Measurements from ENCODE around the gene PLPP2.

PLPP2 gene

DNA sequence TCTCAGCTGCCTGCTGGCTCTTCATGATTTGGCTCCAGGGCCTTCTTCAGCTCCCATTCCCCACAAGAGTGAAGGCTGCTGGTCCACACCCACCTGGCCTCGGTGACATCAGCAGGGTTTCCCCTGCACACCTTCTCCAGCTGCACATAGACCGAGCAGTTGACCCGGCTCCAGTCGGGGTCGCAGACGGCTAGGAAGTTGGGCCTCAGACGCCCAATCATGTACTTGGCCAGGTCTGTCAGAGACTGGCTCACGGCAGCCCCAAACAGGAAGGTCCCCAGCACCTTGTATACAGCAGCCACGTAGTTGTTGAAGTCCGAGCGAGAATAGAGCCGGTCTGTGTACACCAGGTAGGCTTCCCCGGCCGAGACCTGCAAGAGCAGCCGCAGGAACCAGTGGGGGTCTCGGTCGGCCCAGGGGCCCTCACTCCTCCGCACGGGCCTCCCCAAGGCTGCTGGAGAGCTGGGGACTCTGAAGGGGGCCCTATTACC is 3.8 kb downstream of the PLPP2 start:
- no peak overlapping the region for H3K27ac ChIP-seq (ENCODE audit: low read depth, low read length)

DNA sequence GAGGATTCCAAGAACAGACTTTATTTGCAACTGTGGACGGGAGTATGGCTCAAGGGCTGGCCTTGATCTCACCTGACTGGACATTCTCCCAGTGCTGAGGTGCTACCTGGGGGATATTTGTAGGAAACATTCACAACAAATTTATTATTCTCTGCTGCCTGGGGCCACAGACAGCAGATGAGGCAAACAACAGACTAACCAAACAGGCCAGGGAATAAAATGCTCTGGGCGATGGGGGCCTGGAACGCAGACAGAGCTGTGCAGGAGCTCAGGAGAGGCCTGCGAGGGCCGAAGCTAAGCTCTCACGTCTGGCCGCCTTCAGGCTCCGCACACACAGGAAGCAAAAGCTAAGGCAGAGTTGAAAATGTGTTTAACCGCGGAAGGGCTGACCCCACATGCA is 7.8 kb downstream of the PLPP2 start:
- H3K79me2 ChIP-seq (ENCODE audit: insufficient read depth, low read length) = no peaks in the 10 kb centered on the region
- H3K9me3 ChIP-seq (ENCODE audit: insufficient read depth, low read length) = no peaks in the 10 kb centered on the region
- H3K4me3 ChIP-seq (ENCODE audit: insufficient read depth, low read length, poor library complexity, severe bottlenecking) = no peak overlapping the region
- TF ChIP-seq, protein P1, sequence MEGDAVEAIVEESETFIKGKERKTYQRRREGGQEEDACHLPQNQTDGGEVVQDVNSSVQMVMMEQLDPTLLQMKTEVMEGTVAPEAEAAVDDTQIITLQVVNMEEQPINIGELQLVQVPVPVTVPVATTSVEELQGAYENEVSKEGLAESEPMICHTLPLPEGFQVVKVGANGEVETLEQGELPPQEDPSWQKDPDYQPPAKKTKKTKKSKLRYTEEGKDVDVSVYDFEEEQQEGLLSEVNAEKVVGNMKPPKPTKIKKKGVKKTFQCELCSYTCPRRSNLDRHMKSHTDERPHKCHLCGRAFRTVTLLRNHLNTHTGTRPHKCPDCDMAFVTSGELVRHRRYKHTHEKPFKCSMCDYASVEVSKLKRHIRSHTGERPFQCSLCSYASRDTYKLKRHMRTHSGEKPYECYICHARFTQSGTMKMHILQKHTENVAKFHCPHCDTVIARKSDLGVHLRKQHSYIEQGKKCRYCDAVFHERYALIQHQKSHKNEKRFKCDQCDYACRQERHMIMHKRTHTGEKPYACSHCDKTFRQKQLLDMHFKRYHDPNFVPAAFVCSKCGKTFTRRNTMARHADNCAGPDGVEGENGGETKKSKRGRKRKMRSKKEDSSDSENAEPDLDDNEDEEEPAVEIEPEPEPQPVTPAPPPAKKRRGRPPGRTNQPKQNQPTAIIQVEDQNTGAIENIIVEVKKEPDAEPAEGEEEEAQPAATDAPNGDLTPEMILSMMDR (IDR thresholded peaks at IDR 0.05; ENCODE audit: insufficient read depth, low read length, poor library complexity, severe bottlenecking) = no peak
- TF ChIP-seq EZH2phosphoT487 (conservative IDR thresholded peaks at IDR 0.05; ENCODE audit: low read length) = no peak
- no peaks in the 10 kb centered on the region for H3K27me3 ChIP-seq (ENCODE audit: low read length)
- no peak overlapping the region for H3K4me2 ChIP-seq (ENCODE audit: low read depth, low read length, poor library complexity, severe bottlenecking)
- no peaks in the 10 kb centered on the region for H4K20me1 ChIP-seq (ENCODE audit: low read depth, low read length)
- no peak overlapping the region for H3K9ac ChIP-seq (ENCODE audit: low read length)
- H3F3A ChIP-seq (ENCODE audit: insufficient read depth) = no peaks in the 10 kb centered on the region
- no peaks in the 10 kb centered on the region for H3K36me3 ChIP-seq (ENCODE audit: low read length)
- H3K9me2 ChIP-seq (replicated peaks; ENCODE audit: insufficient read depth, low read length) = no peaks in the 10 kb centered on the region
- H2AFZ ChIP-seq (ENCODE audit: low read depth, low read length, severe bottlenecking) = no peak overlapping the region
- no peak overlapping the region for H3K27ac ChIP-seq (ENCODE audit: low read depth, low read length)

More for the DNA sequence above, 3.8 kb downstream of the PLPP2 start:
- H3K36me3 ChIP-seq (ENCODE audit: low read length) = no peaks in the 10 kb centered on the region
- no peak overlapping the region for H3K4me3 ChIP-seq (ENCODE audit: insufficient read depth, low read length, poor library complexity, severe bottlenecking)
- H3K9me3 ChIP-seq (ENCODE audit: insufficient read depth, low read length) = no peaks in the 10 kb centered on the region
- H3K9me2 ChIP-seq (replicated peaks; ENCODE audit: insufficient read depth, low read length) = no peaks in the 10 kb centered on the region
- no peak overlapping the region for H2AFZ ChIP-seq (ENCODE audit: low read depth, low read length, severe bottlenecking)
- H3K79me2 ChIP-seq (ENCODE audit: insufficient read depth, low read length) = no peaks in the 10 kb centered on the region
- no peaks in the 10 kb centered on the region for H3K27me3 ChIP-seq (ENCODE audit: low read length)
- H3F3A ChIP-seq (ENCODE audit: insufficient read depth) = no peaks in the 10 kb centered on the region
- no peak overlapping the region for H3K9ac ChIP-seq (ENCODE audit: low read length)
- TF ChIP-seq, protein P1 (IDR thresholded peaks at IDR 0.05; ENCODE audit: insufficient read depth, low read length, poor library complexity, severe bottlenecking) = no peak
- no peak for TF ChIP-seq EZH2phosphoT487 (conservative IDR thresholded peaks at IDR 0.05; ENCODE audit: low read length)
- no peak overlapping the region for H3K4me2 ChIP-seq (ENCODE audit: low read depth, low read length, poor library complexity, severe bottlenecking)
- H4K20me1 ChIP-seq (ENCODE audit: low read depth, low read length) = no peaks in the 10 kb centered on the region

- H3K9me3 ChIP-seq (ENCODE audit: insufficient read depth, low read length) = no peaks in the 10 kb centered on the region
Measured at GRCh38 chr19:282501-282900, 8.7 kb downstream of the PLPP2 start.

More at GRCh38 chr19:282501-282900, 8.7 kb downstream of the PLPP2 start:
- H4K20me1 ChIP-seq (ENCODE audit: low read depth, low read length) = no peaks in the 10 kb centered on the region
- no peak overlapping the region for H3K4me3 ChIP-seq (ENCODE audit: insufficient read depth, low read length, poor library complexity, severe bottlenecking)
- H3K27ac ChIP-seq (ENCODE audit: low read depth, low read length) = no peak overlapping the region
- no peak overlapping the region for H2AFZ ChIP-seq (ENCODE audit: low read depth, low read length, severe bottlenecking)
- no peaks in the 10 kb centered on the region for H3F3A ChIP-seq (ENCODE audit: insufficient read depth)
- no peaks in the 10 kb centered on the region for H3K9me2 ChIP-seq (replicated peaks; ENCODE audit: insufficient read depth, low read length)
- no peaks in the 10 kb centered on the region for H3K79me2 ChIP-seq (ENCODE audit: insufficient read depth, low read length)
- H3K4me2 ChIP-seq (ENCODE audit: low read depth, low read length, poor library complexity, severe bottlenecking) = no peak overlapping the region
- H3K9ac ChIP-seq (ENCODE audit: low read length) = no peak overlapping the region
- no peaks in the 10 kb centered on the region for H3K36me3 ChIP-seq (ENCODE audit: low read length)
- TF ChIP-seq, protein P1 (IDR thresholded peaks at IDR 0.05; ENCODE audit: insufficient read depth, low read length, poor library complexity, severe bottlenecking) = no peak
- TF ChIP-seq EZH2phosphoT487 (conservative IDR thresholded peaks at IDR 0.05; ENCODE audit: low read length) = no peak
- no peaks in the 10 kb centered on the region for H3K27me3 ChIP-seq (ENCODE audit: low read length)

Data from SU-DHL-6 (cell line).